ENCODE results near the gene WDCP.
A peak's percentile ranks its signal among the peaks of the same experiment; 100 is the strongest.

Gene WDCP

DNA sequence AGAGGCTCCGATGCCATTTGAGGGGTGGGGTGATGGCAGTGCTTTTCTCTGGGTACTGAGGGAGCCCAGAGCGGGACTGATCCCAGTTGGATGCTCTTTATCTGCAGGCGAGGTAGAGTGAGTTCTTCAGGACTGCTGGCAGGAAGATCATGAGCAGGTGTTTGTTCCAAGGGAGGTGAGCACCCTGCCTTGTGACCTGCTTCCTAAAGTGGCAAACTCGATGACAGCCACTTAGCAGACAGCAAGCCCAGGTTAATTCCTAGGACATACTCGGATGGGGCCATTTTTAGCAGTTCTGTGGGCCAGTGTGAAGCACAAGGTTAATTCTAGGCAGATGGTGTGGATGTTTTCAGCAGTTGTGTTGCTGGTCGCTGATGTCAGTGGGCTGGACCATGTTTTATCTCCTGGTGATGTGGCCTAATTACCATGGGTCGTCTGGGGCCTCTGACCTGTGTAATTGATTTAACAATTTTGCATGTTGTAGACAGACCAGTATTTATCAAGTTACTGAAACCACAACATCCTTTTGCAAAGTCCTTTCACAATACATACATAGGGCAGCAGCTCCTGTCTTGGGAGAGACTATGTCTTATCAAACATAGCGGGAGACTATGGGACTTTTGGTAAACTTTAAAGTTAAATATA is 7.3 kb upstream of the WDCP start:
- Histone ChIP-seq H3K4me3 (ENCODE audit: low read depth in 1 of 2, low read length in 1 of 2) (no peak overlapping the region), H3K27ac (no peak overlapping the region), H3K36me3 (no peaks in the 10 kb centered on the region), H3K27me3 (peaks cover 36% of the 10 kb centered on the region), H3K4me1 (ENCODE audit: control insufficient read depth in 1 of 2, insufficient read depth in 1 of 2, low read depth in 1 of 2, low read length in 1 of 2) (peaks cover 7 to 10% of the 10 kb centered on the region in 2 experiments), H3K9me3 (no peaks in the 10 kb centered on the region)
- TF ChIP-seq, protein P1, sequence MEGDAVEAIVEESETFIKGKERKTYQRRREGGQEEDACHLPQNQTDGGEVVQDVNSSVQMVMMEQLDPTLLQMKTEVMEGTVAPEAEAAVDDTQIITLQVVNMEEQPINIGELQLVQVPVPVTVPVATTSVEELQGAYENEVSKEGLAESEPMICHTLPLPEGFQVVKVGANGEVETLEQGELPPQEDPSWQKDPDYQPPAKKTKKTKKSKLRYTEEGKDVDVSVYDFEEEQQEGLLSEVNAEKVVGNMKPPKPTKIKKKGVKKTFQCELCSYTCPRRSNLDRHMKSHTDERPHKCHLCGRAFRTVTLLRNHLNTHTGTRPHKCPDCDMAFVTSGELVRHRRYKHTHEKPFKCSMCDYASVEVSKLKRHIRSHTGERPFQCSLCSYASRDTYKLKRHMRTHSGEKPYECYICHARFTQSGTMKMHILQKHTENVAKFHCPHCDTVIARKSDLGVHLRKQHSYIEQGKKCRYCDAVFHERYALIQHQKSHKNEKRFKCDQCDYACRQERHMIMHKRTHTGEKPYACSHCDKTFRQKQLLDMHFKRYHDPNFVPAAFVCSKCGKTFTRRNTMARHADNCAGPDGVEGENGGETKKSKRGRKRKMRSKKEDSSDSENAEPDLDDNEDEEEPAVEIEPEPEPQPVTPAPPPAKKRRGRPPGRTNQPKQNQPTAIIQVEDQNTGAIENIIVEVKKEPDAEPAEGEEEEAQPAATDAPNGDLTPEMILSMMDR (IDR thresholded peaks at IDR 0.05), result no peak

GRCh38 chr2:24052951-24053350 is 5.8 kb upstream of the WDCP start:
- no peaks in the 10 kb centered on the region for H3K36me3 ChIP-seq
- TF ChIP-seq, protein P1 (IDR thresholded peaks at IDR 0.05), result no peak
- H3K4me3 ChIP-seq (ENCODE audit: low read depth in 1 of 2, low read length in 1 of 2), result no peak overlapping the region
- H3K27me3 ChIP-seq, result peaks cover 51% of the 10 kb centered on the region
- H3K4me1 ChIP-seq (ENCODE audit: control insufficient read depth in 1 of 2, insufficient read depth in 1 of 2, low read depth in 1 of 2, low read length in 1 of 2), result peaks cover 16 to 18% of the 10 kb centered on the region in 2 experiments
- H3K9me3 ChIP-seq, result no peaks in the 10 kb centered on the region
- no peak overlapping the region for H3K27ac ChIP-seq

DNA sequence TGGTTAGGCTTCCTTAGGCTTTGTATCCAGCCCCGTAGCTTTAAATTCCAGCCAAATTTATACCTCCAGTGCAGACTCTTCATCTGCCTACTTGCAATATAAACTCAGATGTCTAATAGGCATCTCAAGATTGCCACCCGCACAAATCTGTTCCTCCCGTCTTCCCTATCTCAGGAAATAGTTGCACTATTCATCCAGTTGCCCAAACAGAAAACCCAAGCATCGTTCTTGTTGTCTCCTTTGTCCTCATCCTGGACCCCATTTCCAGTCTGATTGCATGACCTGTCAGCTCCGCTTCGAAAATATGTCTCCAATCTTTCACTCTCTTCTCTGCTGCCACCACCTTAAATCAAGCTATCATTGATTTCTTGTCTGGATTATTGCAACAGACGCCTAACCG is 4.6 kb upstream of the WDCP start:
- Histone ChIP-seq H3K9me3 (no peaks in the 10 kb centered on the region), H3K36me3 (no peaks in the 10 kb centered on the region), H3K4me3 (ENCODE audit: low read depth in 1 of 2, low read length in 1 of 2) (no peak overlapping the region), H3K4me1 (ENCODE audit: control insufficient read depth in 1 of 2, insufficient read depth in 1 of 2, low read depth in 1 of 2, low read length in 1 of 2) (peaks cover 26 to 27% of the 10 kb centered on the region in 2 experiments), H3K27me3 (peaks cover 62% of the 10 kb centered on the region), H3K27ac (no peak overlapping the region)
- TF ChIP-seq, protein P1 (IDR thresholded peaks at IDR 0.05), result no peak

DNA sequence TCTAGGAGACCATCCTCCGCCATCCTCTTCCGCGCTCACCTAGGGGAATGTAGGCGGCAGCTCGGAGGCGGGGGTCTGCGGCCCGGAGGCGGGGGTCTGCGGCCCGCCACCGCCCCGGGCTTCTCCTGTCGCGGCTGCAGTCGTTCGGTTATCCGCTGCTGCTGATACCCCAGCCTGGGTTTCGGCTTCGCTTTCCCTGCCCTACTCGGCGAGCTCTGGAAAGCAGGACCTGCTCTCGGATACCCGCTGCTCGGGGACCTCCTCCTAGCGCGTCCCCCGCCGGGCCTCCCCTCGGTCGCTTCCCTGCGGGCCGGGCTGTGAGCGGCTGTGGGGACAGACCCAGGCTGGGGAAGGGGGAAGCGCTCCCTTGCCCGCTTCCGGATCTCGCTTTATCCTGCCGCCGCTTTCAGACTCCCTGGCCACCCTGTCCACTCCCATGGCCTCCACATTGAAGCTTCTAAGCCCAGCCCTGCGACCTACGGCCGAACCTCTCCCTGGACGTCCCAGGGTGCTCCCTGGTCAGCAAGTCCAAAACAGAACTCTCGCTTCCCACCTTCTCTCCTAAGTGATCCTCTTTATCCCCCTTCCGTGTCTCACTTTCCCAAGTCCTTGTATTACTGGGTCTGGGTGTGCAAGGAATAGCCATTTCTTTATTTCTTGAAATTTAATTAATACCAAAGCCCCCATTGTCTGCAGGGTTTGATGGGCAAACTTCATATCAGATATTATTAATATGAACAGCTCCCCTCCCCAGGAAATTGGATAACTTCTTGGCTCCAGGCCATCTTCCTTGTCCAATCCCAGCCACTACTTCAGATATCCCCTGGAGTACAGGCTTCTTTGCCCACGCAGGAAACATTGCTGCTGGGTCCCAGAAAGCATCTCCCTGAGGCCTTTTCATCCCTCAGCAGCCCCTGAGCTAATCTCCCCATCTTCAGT is 3.1 kb upstream of the WDCP start:
- Histone ChIP-seq H3K27me3 (peaks cover 69% of the 10 kb centered on the region), H3K4me3 (ENCODE audit: low read depth in 1 of 2, low read length in 1 of 2) (peak overlapping the region; percentile 29 to 53), H3K36me3 (no peaks in the 10 kb centered on the region), H3K9me3 (no peaks in the 10 kb centered on the region), H3K27ac (no peak overlapping the region), H3K4me1 (ENCODE audit: control insufficient read depth in 1 of 2, insufficient read depth in 1 of 2, low read depth in 1 of 2, low read length in 1 of 2) (peaks cover 29 to 31% of the 10 kb centered on the region in 2 experiments)
- TF ChIP-seq, protein P1 (IDR thresholded peaks at IDR 0.05), result no peak

DNA sequence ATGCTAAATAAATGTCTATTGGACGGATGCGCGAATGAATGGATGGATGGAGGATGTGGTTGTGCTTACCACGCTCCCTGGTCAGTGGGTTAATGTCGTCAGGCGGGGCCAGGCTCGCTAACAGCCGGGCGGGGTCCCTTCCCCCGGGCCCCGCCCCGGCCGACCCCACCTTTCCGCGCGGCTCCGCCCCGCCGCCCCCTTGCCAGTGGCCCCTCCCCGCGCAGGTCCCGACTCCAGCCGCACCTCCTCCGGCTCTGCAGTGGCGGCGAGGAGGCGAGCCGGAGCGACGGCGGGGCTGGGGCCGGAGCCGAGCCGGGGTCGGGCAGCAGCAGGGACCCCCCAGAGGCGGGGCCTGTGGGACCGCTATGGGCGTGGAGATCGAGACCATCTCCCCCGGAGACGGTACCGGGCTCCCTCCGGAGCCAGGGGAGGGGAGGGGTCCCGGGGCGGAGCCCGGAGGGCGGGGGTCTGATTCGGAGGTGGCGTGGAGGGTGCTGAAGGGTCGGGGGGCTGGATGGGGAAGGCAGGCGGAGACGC is 2.4 kb upstream of the WDCP start, which contains the start of gene FKBP1B:
Gene FKBP1B (plus strand): TSS at position 257 of the 537 bp plus-strand sequence. CDS start 109 bp downstream, at position 366.
- Histone ChIP-seq H3K27ac (no peak within 1 kb of the TSS), H3K4me3 (ENCODE audit: low read depth in 1 of 2, low read length in 1 of 2) (peak within 1 kb of the TSS; percentile 29 to 53), H3K9me3 (no peaks in the 10 kb centered on the region), H3K4me1 (ENCODE audit: control insufficient read depth in 1 of 2, insufficient read depth in 1 of 2, low read depth in 1 of 2, low read length in 1 of 2) (peaks cover 29 to 31% of the 10 kb centered on the region in 2 experiments), H3K27me3 (peaks cover 69% of the 10 kb centered on the region), H3K36me3 (no peaks in the 10 kb centered on the region)
- TF ChIP-seq, protein P1 (IDR thresholded peaks at IDR 0.05), result no peak
